Glutamatergic neuron (in vitro differentiated cells): Measurements from ENCODE around the gene MOXD1. TPM values are rescaled to one million over a fixed set of nuclear protein-coding genes. Genes with fewer than 3 reads are reported as not detected.

Experiments
- DNase-seq: peaks from one replicate; pipeline ENCODE4 v3.0.0; 2022
- H3K27ac Mint-ChIP-seq: one replicate; pipeline ENCODE4 v1.8.0; 2020; ENCODE audit warnings: mild to moderate bottlenecking, mixed read lengths, inconsistent platforms; ENCODE audit not compliant: unreplicated experiment
- H3K27me3 Mint-ChIP-seq: one replicate; pipeline ENCODE4 v1.8.0; 2020; ENCODE audit warnings: mild to moderate bottlenecking, moderate library complexity, mixed read lengths, inconsistent platforms; ENCODE audit not compliant: unreplicated experiment
- H3K36me3 Mint-ChIP-seq: one replicate; pipeline ENCODE4 v1.8.0; 2020; ENCODE audit warnings: mild to moderate bottlenecking, mixed read lengths, inconsistent platforms; ENCODE audit not compliant: unreplicated experiment
- H3K4me1 Mint-ChIP-seq: one replicate; pipeline ENCODE4 v1.8.0; 2020; ENCODE audit warnings: mild to moderate bottlenecking, low read depth, mixed read lengths, inconsistent platforms; ENCODE audit not compliant: unreplicated experiment
- H3K4me3 Mint-ChIP-seq: one replicate; pipeline ENCODE4 v1.8.0; 2020; ENCODE audit warnings: mild to moderate bottlenecking, mixed read lengths, inconsistent platforms; ENCODE audit not compliant: unreplicated experiment
- H3K9me3 Mint-ChIP-seq: one replicate; pipeline ENCODE4 v1.8.0; 2020; ENCODE audit warnings: mild to moderate bottlenecking, moderate library complexity, mixed read lengths, inconsistent platforms; ENCODE audit not compliant: unreplicated experiment
- CTCF ChIP-seq: fragments of 200-600 bp; sonication (generic); IDR thresholded peaks from one replicate; pipeline ENCODE4 v1.5.0; 2021; ENCODE audit not compliant: partially characterized antibody, unreplicated experiment
- total RNA-seq: library from RNA; stranded (reverse); fragmentation: NEBNext Ultra II Directional; extraction: Animal tissue kit (Norgen Biotek cat#: 25700); gene quantifications from one replicate; pipeline ENCODE4 v1.2.1, GENCODE V29; 2021; ENCODE audit not compliant: unreplicated experiment

Gene MOXD1
- total RNA-seq, 1 donor from 2014 or later: not detected

- no peaks in the 10 kb centered on the region for H3K9me3 Mint-ChIP-seq
- TF ChIP-seq CTCF: no peak
- H3K27ac Mint-ChIP-seq: no peak overlapping the region
- H3K27me3 Mint-ChIP-seq: peaks cover 5% of the 10 kb centered on the region
- H3K4me1 Mint-ChIP-seq: peaks cover under 1% of the 10 kb centered on the region
- H3K36me3 Mint-ChIP-seq: no peaks in the 10 kb centered on the region
- DNase-seq: no peak
- no peak overlapping the region for H3K4me3 Mint-ChIP-seq
Measured at GRCh38 chr6:132264021-132264500, 137.2 kb downstream of the MOXD1 start.

GRCh38 chr6:132261354-132261753, 139.9 kb downstream of the MOXD1 start:
- no peak overlapping the region for H3K27ac Mint-ChIP-seq
- H3K27me3 Mint-ChIP-seq: peaks cover 5% of the 10 kb centered on the region
- TF ChIP-seq CTCF: no peak
- H3K36me3 Mint-ChIP-seq: no peaks in the 10 kb centered on the region
- H3K4me3 Mint-ChIP-seq: no peak overlapping the region
- peaks cover 8% of the 10 kb centered on the region for H3K4me1 Mint-ChIP-seq
- no peak for DNase-seq
- no peaks in the 10 kb centered on the region for H3K9me3 Mint-ChIP-seq

- H3K27me3 Mint-ChIP-seq: peaks cover 2% of the 10 kb centered on the region
- H3K27ac Mint-ChIP-seq: no peak overlapping the region
- peaks cover 8% of the 10 kb centered on the region for H3K4me1 Mint-ChIP-seq
- H3K9me3 Mint-ChIP-seq: no peaks in the 10 kb centered on the region
- no peak for TF ChIP-seq CTCF
- H3K4me3 Mint-ChIP-seq: no peak overlapping the region
- no peak for DNase-seq
- H3K36me3 Mint-ChIP-seq: no peaks in the 10 kb centered on the region
Measured at GRCh38 chr6:132259070-132259469, 142.2 kb downstream of the MOXD1 start.

- H3K36me3 Mint-ChIP-seq: no peaks in the 10 kb centered on the region
- H3K4me1 Mint-ChIP-seq: peaks cover 8% of the 10 kb centered on the region
- no peaks in the 10 kb centered on the region for H3K9me3 Mint-ChIP-seq
- no peak for DNase-seq
- peaks cover 2% of the 10 kb centered on the region for H3K27me3 Mint-ChIP-seq
- TF ChIP-seq CTCF: no peak
- no peak overlapping the region for H3K27ac Mint-ChIP-seq
- no peak overlapping the region for H3K4me3 Mint-ChIP-seq
Measured at GRCh38 chr6:132257561-132257960, 143.7 kb downstream of the MOXD1 start.

- peaks cover 2% of the 10 kb centered on the region for H3K27me3 Mint-ChIP-seq
- no peaks in the 10 kb centered on the region for H3K36me3 Mint-ChIP-seq
- no peak overlapping the region for H3K4me3 Mint-ChIP-seq
- no peaks in the 10 kb centered on the region for H3K9me3 Mint-ChIP-seq
- no peak overlapping the region for H3K27ac Mint-ChIP-seq
- no peak for DNase-seq
- peaks cover 8% of the 10 kb centered on the region for H3K4me1 Mint-ChIP-seq
- TF ChIP-seq CTCF: no peak
Measured at GRCh38 chr6:132256457-132256856, 144.8 kb downstream of the MOXD1 start.
